Smooth muscle cell (in vitro differentiated cells): ENCODE data around the gene NRXN2. TPM values are rescaled to one million over a fixed set of nuclear protein-coding genes. Genes with fewer than 3 reads are reported as not detected.
"Not testable (repeated sequence)": the region's sequence is repeated elsewhere in the genome, so short reads cannot be mapped to it uniquely, and the experiment has no call there.

Experiments
- DNase-seq: peaks from one replicate; lab custom pipeline; 2025; ENCODE audit not compliant: unreplicated experiment; lab: John Stamatoyannopoulos, UW
- H2AFZ ChIP-seq: fragments of 200-600 bp; sonication (generic); 2 replicates; pipeline ENCODE4 v1.6.0; 2016; ENCODE audit warnings: antibody characterized with exemption, low read depth, mild to moderate bottlenecking
- H3F3A ChIP-seq: fragments of 200-600 bp; sonication (generic); 2 replicates; pipeline ENCODE4 v1.6.0; 2017; ENCODE audit warnings: antibody characterized with exemption, low read depth
- H3K27ac ChIP-seq: fragments of 200-600 bp; sonication (generic); 2 replicates; pipeline ENCODE4 v1.5.1; 2016; ENCODE audit warnings: low read depth, mild to moderate bottlenecking
- H3K27me3 ChIP-seq: fragments of 200-600 bp; sonication (generic); 2 replicates; pipeline ENCODE4 v1.6.1; 2016; ENCODE audit warnings: low read depth, mild to moderate bottlenecking
- H3K36me3 ChIP-seq: fragments of 200-600 bp; sonication (generic); 2 replicates; pipeline ENCODE4 v1.5.1; 2016; ENCODE audit warnings: low read depth
- H3K4me1 ChIP-seq: fragments of 200-600 bp; sonication (generic); 2 replicates; pipeline ENCODE4 v1.5.1; 2016; ENCODE audit warnings: low read depth
- H3K4me2 ChIP-seq: fragments of 200-600 bp; sonication (generic); 2 replicates; pipeline ENCODE4 v1.6.0; 2016; ENCODE audit warnings: mild to moderate bottlenecking
- H3K4me3 ChIP-seq: fragments of 200-600 bp; sonication (generic); 2 replicates; pipeline ENCODE4 v1.5.1; 2016; ENCODE audit warnings: mild to moderate bottlenecking
- H3K79me2 ChIP-seq: fragments of 200-600 bp; sonication (generic); 2 replicates; pipeline ENCODE4 v1.6.0; 2016; ENCODE audit warnings: low read depth, mild to moderate bottlenecking
- H3K9ac ChIP-seq: fragments of 200-600 bp; sonication (generic); 2 replicates; pipeline ENCODE4 v1.6.0; 2016; ENCODE audit warnings: low read depth
- H3K9me3 ChIP-seq: fragments of 200-600 bp; sonication (generic); replicated peaks from 2 replicates; pipeline ENCODE4 v1.5.1; 2016; ENCODE audit warnings: low read depth
- H4K20me1 ChIP-seq: fragments of 200-600 bp; sonication (generic); 2 replicates; pipeline ENCODE4 v1.6.0; 2016; ENCODE audit warnings: low read depth
- WGBS: methylation state at CpG from one replicate; pipeline ENCODE4 v1.1.7; 2016; ENCODE audit warnings: low lambda C conversion rate; 5-methylcytosine and 5-hydroxymethylcytosine counted together
- polyA plus RNA-seq: library from polyadenylated mRNA; unstranded; fragments of >200 nt; fragmentation: Nextera tagmentation; extraction: Ambion mirVana; gene quantifications from 2 replicates; pipeline ENCODE4 v1.2.1, GENCODE V29; 2016
- total RNA-seq: library from RNA; depleted of rRNA; stranded (reverse); fragments of >200 nt; gene quantifications from 2 replicates; pipeline ENCODE4 v1.2.3, GENCODE V29; 2014
- TF ChIP-seq, protein P1 (sequence below): fragments of 200-600 bp; sonication (generic); IDR thresholded peaks from 2 replicates; pipeline ENCODE4 v1.5.1; 2017; ENCODE audit warnings: borderline replicate concordance, mild to moderate bottlenecking, antibody characterized with exemption; ENCODE audit not compliant: insufficient read depth, poor library complexity, severe bottlenecking

NRXN2 gene
- total and polyA plus RNA-seq, 2 experiments from 2014 or later, result 1.4 to 1.7 TPM

GRCh38 chr11:64670975-64671374 is 52.0 kb downstream of the NRXN2 start:
- Histone ChIP-seq H3K9ac (no peak overlapping the region), H3K9me3 (no peaks in the 10 kb centered on the region), H3F3A (peaks cover 2% of the 10 kb centered on the region), H3K27me3 (no peaks in the 10 kb centered on the region), H4K20me1 (no peaks in the 10 kb centered on the region), H3K79me2 (no peaks in the 10 kb centered on the region), H3K27ac (no peak overlapping the region), H3K4me1 (peaks cover 3% of the 10 kb centered on the region), H2AFZ (no peak overlapping the region), H3K4me2 (no peak overlapping the region), H3K4me3 (no peak overlapping the region), H3K36me3 (no peaks in the 10 kb centered on the region)
- no peak for DNase-seq
- 66% methylated on average over 3 of the region's 3 CpGs for WGBS
- TF ChIP-seq, protein P1, sequence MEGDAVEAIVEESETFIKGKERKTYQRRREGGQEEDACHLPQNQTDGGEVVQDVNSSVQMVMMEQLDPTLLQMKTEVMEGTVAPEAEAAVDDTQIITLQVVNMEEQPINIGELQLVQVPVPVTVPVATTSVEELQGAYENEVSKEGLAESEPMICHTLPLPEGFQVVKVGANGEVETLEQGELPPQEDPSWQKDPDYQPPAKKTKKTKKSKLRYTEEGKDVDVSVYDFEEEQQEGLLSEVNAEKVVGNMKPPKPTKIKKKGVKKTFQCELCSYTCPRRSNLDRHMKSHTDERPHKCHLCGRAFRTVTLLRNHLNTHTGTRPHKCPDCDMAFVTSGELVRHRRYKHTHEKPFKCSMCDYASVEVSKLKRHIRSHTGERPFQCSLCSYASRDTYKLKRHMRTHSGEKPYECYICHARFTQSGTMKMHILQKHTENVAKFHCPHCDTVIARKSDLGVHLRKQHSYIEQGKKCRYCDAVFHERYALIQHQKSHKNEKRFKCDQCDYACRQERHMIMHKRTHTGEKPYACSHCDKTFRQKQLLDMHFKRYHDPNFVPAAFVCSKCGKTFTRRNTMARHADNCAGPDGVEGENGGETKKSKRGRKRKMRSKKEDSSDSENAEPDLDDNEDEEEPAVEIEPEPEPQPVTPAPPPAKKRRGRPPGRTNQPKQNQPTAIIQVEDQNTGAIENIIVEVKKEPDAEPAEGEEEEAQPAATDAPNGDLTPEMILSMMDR, result no peak

GRCh38 chr11:64667154-64667745 is 55.7 kb downstream of the NRXN2 start:
- no peak overlapping the region for H3K4me3 ChIP-seq
- no peaks in the 10 kb centered on the region for H3K4me1 ChIP-seq
- TF ChIP-seq, protein P1, result no peak
- WGBS, result 91% methylated on average over 22 of the region's 22 CpGs
- H3K4me2 ChIP-seq, result no peak overlapping the region
- no peaks in the 10 kb centered on the region for H3F3A ChIP-seq
- H3K27me3 ChIP-seq, result no peaks in the 10 kb centered on the region
- H3K36me3 ChIP-seq, result no peaks in the 10 kb centered on the region
- DNase-seq, result no peak
- H4K20me1 ChIP-seq, result no peaks in the 10 kb centered on the region
- no peaks in the 10 kb centered on the region for H3K9me3 ChIP-seq
- H3K79me2 ChIP-seq, result no peaks in the 10 kb centered on the region
- H2AFZ ChIP-seq, result no peak overlapping the region
- H3K27ac ChIP-seq, result no peak overlapping the region
- no peak overlapping the region for H3K9ac ChIP-seq

GRCh38 chr11:64665411-64665821 is 57.6 kb downstream of the NRXN2 start:
- WGBS, result 68% methylated on average over 7 of the region's 7 CpGs
- H3K36me3 ChIP-seq, result no peaks in the 10 kb centered on the region
- H3K4me2 ChIP-seq, result no peak overlapping the region
- no peak overlapping the region for H3K4me3 ChIP-seq
- H3K4me1 ChIP-seq, result no peaks in the 10 kb centered on the region
- no peak overlapping the region for H2AFZ ChIP-seq
- no peaks in the 10 kb centered on the region for H3F3A ChIP-seq
- TF ChIP-seq, protein P1, result no peak
- no peaks in the 10 kb centered on the region for H3K9me3 ChIP-seq
- no peak overlapping the region for H3K9ac ChIP-seq
- H3K27me3 ChIP-seq, result no peaks in the 10 kb centered on the region
- no peak for DNase-seq
- no peaks in the 10 kb centered on the region for H3K79me2 ChIP-seq
- no peak overlapping the region for H3K27ac ChIP-seq
- H4K20me1 ChIP-seq, result no peaks in the 10 kb centered on the region

GRCh38 chr11:64664236-64664870 is 58.6 kb downstream of the NRXN2 start:
- H3K79me2 ChIP-seq, H3K4me3 ChIP-seq, H3K27me3 ChIP-seq, H3K9ac ChIP-seq, H3K36me3 ChIP-seq, H3K4me2 ChIP-seq, H3K9me3 ChIP-seq, H4K20me1 ChIP-seq, H2AFZ ChIP-seq, H3K4me1 ChIP-seq, H3F3A ChIP-seq, H3K27ac ChIP-seq, DNase-seq: not testable (repeated sequence)
- 93% methylated on average over 15 of the region's 15 CpGs for WGBS
